Pancreas (tissue), 10 donors: Measurements from ENCODE around the gene H1-8. TPM values are rescaled to one million over a fixed set of nuclear protein-coding genes. Genes with fewer than 3 reads are reported as not detected.

Experiments used
- ATAC-seq, 4 donors: fragments of 200-7000 bp; cut with Tn5 transposase; one replicate each; pipeline versions ENCODE4 v1.8.0 to v1.9.1; 2020; ENCODE audit warnings: mild to moderate bottlenecking in 4 of 4, moderate library complexity in 4 of 4
- DNase-seq, 6 donors: peaks; one replicate each; pipeline ENCODE4 v3.0.0-alpha.2; 2020
- FAIRE-seq: peaks from 2 replicates; lab custom pipeline; 2012; peaks lifted over from hg19 to GRCh38; lab: Jason Lieb, UNC
- H3K27ac ChIP-seq, 4 donors: fragments of 200-600 bp; sonication (generic); 1 replicate in 3 of 4; 2 replicates in 1 of 4; pipeline versions ENCODE4 v1.5.0 to v1.8.0; 2020
- H3K27me3 ChIP-seq, 4 donors: fragments of 200-600 bp; one replicate each; pipeline ENCODE4 v1.8.0; 2021
- H3K36me3 ChIP-seq, 3 donors: fragments of 200-600 bp; sonication (generic) in 1 of 3; one replicate each; pipeline versions ENCODE4 v1.5.0 to v1.8.0; 2020 to 2021
- H3K4me1 ChIP-seq, 3 donors: fragments of 200-600 bp; one replicate each; pipeline ENCODE4 v1.8.0; 2021
- H3K4me3 ChIP-seq, 4 donors: fragments of 200-600 bp; sonication (generic) in 2 of 4; one replicate each; pipeline versions ENCODE4 v1.5.0 to v1.8.0; 2020 to 2021
- H3K9me3 ChIP-seq, 4 donors: fragments of 200-600 bp; one replicate each; pipeline ENCODE4 v1.8.0; 2021
- WGBS, 2 donors: extraction: QIAGEN DNeasy Blood & Tissue Kit; methylation state at CpG; one replicate each; pipeline ENCODE4 v1.1.7; 2013; 5-methylcytosine and 5-hydroxymethylcytosine counted together
- intact Hi-C, 3 donors: fragments of 100-400 bp; cut with DNase I; formaldehyde crosslinking; loops; one replicate each; pipeline versions ENCODE4 v1.11.1 to v1.14.2; 2022
- polyA plus RNA-seq, 2 donors: library from polyadenylated mRNA; stranded (reverse); fragments of 200-250 nt; gene quantifications; one replicate each; pipeline ENCODE4 v1.2.3, GENCODE V29; 2013
- total RNA-seq, 6 donors: library from RNA; stranded (reverse); fragmentation: NEBNext Ultra II Directional in 4 of 6; extraction: Animal tissue kit (Norgen Biotek cat#: 25700) in 4 of 6; gene quantifications; one replicate each; pipeline versions ENCODE4 v1.2.1 to v1.2.4, GENCODE V29; 2021 to 2023
- TF ChIP-seq, protein P1 (sequence below), 4 donors: fragments of 200-600 bp; sonication (generic) in 3 of 4; IDR thresholded peaks; one replicate each; pipeline versions ENCODE4 v1.5.0 to v1.8.0; 2021; ENCODE audit warnings: antibody characterized with exemption in 4 of 4
- donor health status: healthy with polysubstance abuse.
- donor health status: DM: no; HTN: no; CAD: no; lungs with moderate emphysema.
- donor health status: DM: no; HTN: no; CAD: no.
- donor health status: control.
- donor health status: control.
- donor health status: Bipolar disorder and iron deficiency.
- donor health status: DM: yes; HTN: yes; CAD: no.
- donor health status: DM: no; HTN: no; CAD: no.
- donor health status: DM: no; HTN: no; CAD: no.
- donor health status: DM: yes; HTN: yes; CAD: no.

Gene H1-8
- total and polyA plus RNA-seq, 8 donors: not detected

DNA sequence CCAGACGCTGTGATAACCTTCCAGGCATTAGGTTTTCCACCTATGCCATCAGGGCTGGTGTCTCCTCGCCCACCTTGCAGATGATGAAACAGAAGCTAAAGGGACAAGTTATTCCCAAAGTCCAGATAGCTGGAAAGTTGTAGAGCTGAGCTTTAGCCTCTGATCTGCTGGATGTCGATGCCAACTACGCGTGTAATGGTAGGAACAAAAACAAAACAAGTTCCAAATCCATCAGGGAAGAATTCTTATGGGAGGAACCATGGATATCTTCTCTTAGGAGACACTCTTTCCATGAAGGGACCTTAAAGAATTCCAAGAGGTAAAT lies 42.7 kb upstream of the H1-8 start:
- intact Hi-C loops: no loop called here
- Histone ChIP-seq H3K4me3 (no peak overlapping the region), H3K27ac (no peak overlapping the region), H3K4me1 (no peaks in the 10 kb centered on the region), H3K36me3 (peaks cover 0 to 23% (median 0%) of the 10 kb centered on the region in 3 donors), H3K27me3 (no peaks in the 10 kb centered on the region), H3K9me3 (no peaks in the 10 kb centered on the region)
- TF ChIP-seq, protein P1, sequence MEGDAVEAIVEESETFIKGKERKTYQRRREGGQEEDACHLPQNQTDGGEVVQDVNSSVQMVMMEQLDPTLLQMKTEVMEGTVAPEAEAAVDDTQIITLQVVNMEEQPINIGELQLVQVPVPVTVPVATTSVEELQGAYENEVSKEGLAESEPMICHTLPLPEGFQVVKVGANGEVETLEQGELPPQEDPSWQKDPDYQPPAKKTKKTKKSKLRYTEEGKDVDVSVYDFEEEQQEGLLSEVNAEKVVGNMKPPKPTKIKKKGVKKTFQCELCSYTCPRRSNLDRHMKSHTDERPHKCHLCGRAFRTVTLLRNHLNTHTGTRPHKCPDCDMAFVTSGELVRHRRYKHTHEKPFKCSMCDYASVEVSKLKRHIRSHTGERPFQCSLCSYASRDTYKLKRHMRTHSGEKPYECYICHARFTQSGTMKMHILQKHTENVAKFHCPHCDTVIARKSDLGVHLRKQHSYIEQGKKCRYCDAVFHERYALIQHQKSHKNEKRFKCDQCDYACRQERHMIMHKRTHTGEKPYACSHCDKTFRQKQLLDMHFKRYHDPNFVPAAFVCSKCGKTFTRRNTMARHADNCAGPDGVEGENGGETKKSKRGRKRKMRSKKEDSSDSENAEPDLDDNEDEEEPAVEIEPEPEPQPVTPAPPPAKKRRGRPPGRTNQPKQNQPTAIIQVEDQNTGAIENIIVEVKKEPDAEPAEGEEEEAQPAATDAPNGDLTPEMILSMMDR (IDR thresholded peaks at IDR 0.05): no peak
- no peak for FAIRE-seq
- no peak for DNase-seq
- 94 to 98% methylated on average over 5 of the region's 5 CpGs for WGBS, 2 donors
- ATAC-seq: no peak

- no peaks in the 10 kb centered on the region for H3K9me3 ChIP-seq
- intact Hi-C loops: no loop called here
- ATAC-seq (no peak), FAIRE-seq (no peak), DNase-seq (no peak)
- no peaks in the 10 kb centered on the region for H3K27me3 ChIP-seq
- TF ChIP-seq, protein P1 (IDR thresholded peaks at IDR 0.05): no peak
- 81 to 87% methylated on average over 5 of the region's 5 CpGs for WGBS, 2 donors
- no peak overlapping the region for H3K27ac ChIP-seq
- no peaks in the 10 kb centered on the region for H3K4me1 ChIP-seq
- H3K36me3 ChIP-seq: peaks cover 0 to 29% (median 0%) of the 10 kb centered on the region in 3 donors
- no peak overlapping the region for H3K4me3 ChIP-seq
Measured at GRCh38 chr3:129501630-129502029, 41.3 kb upstream of the H1-8 start.

DNA sequence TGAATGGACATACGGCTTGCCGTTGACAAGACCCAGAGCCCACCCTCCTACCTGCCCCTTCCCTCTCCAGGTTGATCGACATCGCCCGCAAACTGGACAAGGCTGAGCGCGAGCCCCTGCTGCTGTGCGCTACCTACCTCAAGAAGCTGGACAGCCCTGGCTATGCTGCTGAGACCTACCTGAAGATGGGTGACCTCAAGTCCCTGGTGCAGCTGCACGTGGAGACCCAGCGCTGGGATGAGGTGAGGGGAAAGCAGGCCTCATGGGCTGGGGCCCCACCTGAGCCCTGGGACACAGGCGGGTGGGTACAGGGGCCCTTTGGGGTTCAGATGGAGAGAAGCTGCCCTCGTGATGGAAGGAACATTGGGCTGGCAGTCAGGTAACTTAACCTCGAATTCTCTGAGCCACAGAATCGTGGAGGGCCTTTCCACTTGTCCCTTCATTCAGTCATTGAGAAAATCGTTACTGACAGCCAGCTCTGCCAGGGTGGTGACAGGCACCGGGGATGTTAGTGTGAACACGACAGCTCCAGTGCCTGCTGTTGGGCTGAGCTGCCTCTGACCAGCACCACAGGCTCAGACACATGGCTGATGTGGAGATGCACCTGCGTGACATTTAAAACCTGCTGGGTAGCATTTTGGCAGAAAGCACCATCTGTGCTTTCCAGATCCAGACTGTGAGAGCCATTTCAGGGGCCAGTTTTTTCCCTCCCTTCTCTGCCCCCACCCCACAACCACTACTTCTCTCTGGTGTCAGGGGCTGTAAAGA lies 40.1 kb upstream of the H1-8 start:
- 91 to 95% methylated on average over 18 of the region's 18 CpGs for WGBS, 2 donors
- H3K9me3 ChIP-seq: no peaks in the 10 kb centered on the region
- H3K36me3 ChIP-seq: peaks cover 0 to 37% (median 0%) of the 10 kb centered on the region in 3 donors
- TF ChIP-seq, protein P1 (IDR thresholded peaks at IDR 0.05): no peak
- ATAC-seq (peak in 1 of 4 donors; percentile 44), FAIRE-seq (no peak), DNase-seq (peak in 1 of 6 donors; percentile 8)
- no peaks in the 10 kb centered on the region for H3K4me1 ChIP-seq
- H3K27me3 ChIP-seq: no peaks in the 10 kb centered on the region
- no peak overlapping the region for H3K27ac ChIP-seq
- intact Hi-C loops: no loop called here
- H3K4me3 ChIP-seq: no peak overlapping the region

DNA sequence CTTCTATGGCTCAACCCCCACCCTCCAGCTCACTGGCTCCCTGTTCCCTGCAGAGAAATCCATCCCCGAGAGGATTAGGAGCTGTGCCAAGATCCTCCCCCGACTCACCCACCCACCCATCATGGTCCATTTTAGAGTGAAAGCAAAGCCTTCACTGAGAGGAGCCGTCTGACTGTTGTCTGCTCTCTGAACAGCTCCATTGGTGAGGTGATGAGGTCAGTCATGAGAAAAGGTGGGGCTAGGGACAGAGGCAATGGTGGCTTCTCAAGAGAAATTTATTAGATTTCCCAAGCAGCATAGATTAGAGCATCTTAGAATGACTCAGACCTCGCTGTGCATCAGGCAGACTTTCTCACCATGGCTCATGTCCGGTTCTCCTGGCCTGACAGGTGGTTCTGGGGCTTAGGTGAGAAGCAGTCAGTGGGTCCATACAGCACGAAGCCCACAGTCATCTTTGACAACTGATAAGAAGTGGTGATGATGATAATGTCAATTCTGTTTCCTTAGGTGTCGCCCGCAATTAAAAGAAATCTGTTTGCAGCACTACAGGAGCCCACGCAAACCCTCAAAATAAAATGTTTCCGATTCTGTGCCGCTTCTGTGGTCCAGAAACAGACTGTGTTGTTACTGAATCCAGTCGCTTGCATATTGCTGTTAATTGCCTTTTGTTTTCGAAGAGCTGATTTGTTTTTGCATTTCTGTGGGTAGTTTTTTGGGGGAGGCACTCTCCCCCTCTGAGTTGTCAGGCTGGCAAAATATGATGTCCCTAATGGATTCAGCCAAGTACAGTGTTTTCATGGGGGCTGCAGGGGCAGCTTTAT lies 39.3 kb upstream of the H1-8 start:
- TF ChIP-seq, protein P1 (IDR thresholded peaks at IDR 0.05): no peak
- Histone ChIP-seq H3K36me3 (peaks cover 0 to 37% (median 0%) of the 10 kb centered on the region in 3 donors), H3K9me3 (no peaks in the 10 kb centered on the region), H3K27me3 (no peaks in the 10 kb centered on the region), H3K27ac (no peak overlapping the region), H3K4me1 (no peaks in the 10 kb centered on the region), H3K4me3 (no peak overlapping the region)
- FAIRE-seq (no peak), DNase-seq (no peak), ATAC-seq (no peak)
- 89 to 93% methylated on average over 13 of the region's 13 CpGs for WGBS, 2 donors
- intact Hi-C loops: no loop called here
